Measurements from ENCODE around the gene KAZALD1.

GRCh38 chr10:101044117-101044516 is 17.7 kb upstream of the KAZALD1 start:
- TF ChIP-seq CTCF (IDR thresholded peaks at IDR 0.05) (no peak), POLR2A (IDR thresholded peaks at IDR 0.05) (no peak)
